Tibial nerve (tissue), 4 donors: ENCODE results near the gene ADAP1. TPM values are rescaled to one million over a fixed set of nuclear protein-coding genes. Genes with fewer than 3 reads are reported as not detected.

Source experiments
- DNase-seq, 2 donors: peaks; one replicate each; pipeline ENCODE4 v3.0.0-alpha.2; 2019; ENCODE audit warnings: low spot score in 2 of 2
- H3K27ac ChIP-seq, 4 donors: fragments of 200-600 bp; sonication (generic) in 3 of 4; one replicate each; pipeline ENCODE4 v1.5.1; 2017 to 2019; ENCODE audit warnings: mild to moderate bottlenecking in 1 of 4
- H3K27me3 ChIP-seq, 2 donors: fragments of 200-600 bp; sonication (generic) in 1 of 2; one replicate each; pipeline versions ENCODE4 v1.5.1 to v1.6.0; 2017 to 2019
- H3K36me3 ChIP-seq, 3 donors: fragments of 200-600 bp; sonication (generic); one replicate each; pipeline ENCODE4 v1.5.1; 2018 to 2019
- H3K4me1 ChIP-seq, 4 donors: fragments of 200-600 bp; sonication (generic) in 3 of 4; one replicate each; pipeline ENCODE4 v1.5.1; 2017 to 2019
- H3K4me3 ChIP-seq, 4 donors: fragments of 200-600 bp; sonication (generic) in 3 of 4; one replicate each; pipeline ENCODE4 v1.5.1; 2017 to 2019; ENCODE audit warnings: mild to moderate bottlenecking in 1 of 4, moderate library complexity in 1 of 4
- H3K9me3 ChIP-seq, 4 donors: fragments of 200-600 bp; sonication (generic) in 3 of 4; one replicate each; pipeline ENCODE4 v1.5.1; 2017 to 2019
- EP300 ChIP-seq, 2 donors: sonication (generic); formaldehyde crosslinking; IDR thresholded peaks; one replicate each; pipeline ENCODE4 v1.6.1; 2017; ENCODE audit warnings: antibody characterized with exemption in 2 of 2, mild to moderate bottlenecking in 1 of 2
- POLR2A ChIP-seq, 2 donors: fragments of 450-650 bp; IDR thresholded peaks; one replicate each; pipeline ENCODE4 v1.6.1; 2017; ENCODE audit warnings: antibody characterized with exemption in 2 of 2, mild to moderate bottlenecking in 2 of 2, moderate library complexity in 2 of 2
- WGBS, 2 donors: methylation state at CpG; one replicate each; pipeline ENCODE4 v1.1.5; 2018; 5-methylcytosine and 5-hydroxymethylcytosine counted together
- total RNA-seq, 4 donors: library from RNA; depleted of rRNA; stranded (reverse); fragments of >200 nt; gene quantifications; one replicate each; pipeline ENCODE4 v1.1.0, GENCODE V29; 2016
- TF ChIP-seq, protein P1 (sequence below), 5 experiments: fragments of 200-600 bp in 3 of 5; fragments of 450-650 bp in 2 of 5; sonication (generic) in 3 of 5; IDR thresholded peaks; one replicate each; pipeline ENCODE4 v1.5.1; 2016 to 2019; ENCODE audit warnings: antibody characterized with exemption in 5 of 5, mild to moderate bottlenecking in 3 of 5, moderate library complexity in 2 of 5

ADAP1 gene
- total RNA-seq, 4 donors from 2014 or later: 29.3 to 53.0 (median 39.6) TPM

GRCh38 chr7:937856-938484 lies 16.5 kb downstream of the ADAP1 start:
- TF ChIP-seq POLR2A (IDR thresholded peaks at IDR 0.05) (no peak), EP300 (IDR thresholded peaks at IDR 0.05) (no peak)
- TF ChIP-seq, protein P1, sequence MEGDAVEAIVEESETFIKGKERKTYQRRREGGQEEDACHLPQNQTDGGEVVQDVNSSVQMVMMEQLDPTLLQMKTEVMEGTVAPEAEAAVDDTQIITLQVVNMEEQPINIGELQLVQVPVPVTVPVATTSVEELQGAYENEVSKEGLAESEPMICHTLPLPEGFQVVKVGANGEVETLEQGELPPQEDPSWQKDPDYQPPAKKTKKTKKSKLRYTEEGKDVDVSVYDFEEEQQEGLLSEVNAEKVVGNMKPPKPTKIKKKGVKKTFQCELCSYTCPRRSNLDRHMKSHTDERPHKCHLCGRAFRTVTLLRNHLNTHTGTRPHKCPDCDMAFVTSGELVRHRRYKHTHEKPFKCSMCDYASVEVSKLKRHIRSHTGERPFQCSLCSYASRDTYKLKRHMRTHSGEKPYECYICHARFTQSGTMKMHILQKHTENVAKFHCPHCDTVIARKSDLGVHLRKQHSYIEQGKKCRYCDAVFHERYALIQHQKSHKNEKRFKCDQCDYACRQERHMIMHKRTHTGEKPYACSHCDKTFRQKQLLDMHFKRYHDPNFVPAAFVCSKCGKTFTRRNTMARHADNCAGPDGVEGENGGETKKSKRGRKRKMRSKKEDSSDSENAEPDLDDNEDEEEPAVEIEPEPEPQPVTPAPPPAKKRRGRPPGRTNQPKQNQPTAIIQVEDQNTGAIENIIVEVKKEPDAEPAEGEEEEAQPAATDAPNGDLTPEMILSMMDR (IDR thresholded peaks at IDR 0.05): no peak
- H3K4me3 ChIP-seq: no peak overlapping the region
- no peaks in the 10 kb centered on the region for H3K27me3 ChIP-seq
- H3K9me3 ChIP-seq: peaks cover 0 to 8% (median 0%) of the 10 kb centered on the region in 4 donors
- H3K36me3 ChIP-seq: peaks cover 0 to 22% (median 0%) of the 10 kb centered on the region in 3 donors
- no peaks in the 10 kb centered on the region for H3K4me1 ChIP-seq
- no peak overlapping the region for H3K27ac ChIP-seq
- no peak for DNase-seq
- WGBS, 2 donors: 84 to 88% methylated on average over 16 of the region's 16 CpGs

GRCh38 chr7:936386-937054 lies 18.0 kb downstream of the ADAP1 start:
- H3K4me3 ChIP-seq: no peak overlapping the region
- 72 to 73% methylated on average over 17 to 20 of the region's 22 CpGs for WGBS, 2 donors
- peak overlapping the region in 1 of 4 donors; percentile 4 for H3K27ac ChIP-seq
- H3K4me1 ChIP-seq: peaks cover 0 to 4% (median 0%) of the 10 kb centered on the region in 4 donors
- peaks cover 0 to 22% (median 0%) of the 10 kb centered on the region in 3 donors for H3K36me3 ChIP-seq
- no peaks in the 10 kb centered on the region for H3K27me3 ChIP-seq
- TF ChIP-seq, protein P1 (IDR thresholded peaks at IDR 0.05): no peak
- TF ChIP-seq POLR2A (IDR thresholded peaks at IDR 0.05) (no peak), EP300 (IDR thresholded peaks at IDR 0.05) (no peak)
- DNase-seq: no peak
- H3K9me3 ChIP-seq: peaks cover 0 to 8% (median 0%) of the 10 kb centered on the region in 4 donors

- WGBS, 2 donors: 90 to 96% methylated on average over 28 of the region's 28 CpGs
Measured at GRCh38 chr7:935874-936385, 18.6 kb downstream of the ADAP1 start.

GRCh38 chr7:935164-935873 lies 19.2 kb downstream of the ADAP1 start:
- TF ChIP-seq, protein P1 (IDR thresholded peaks at IDR 0.05): no peak
- TF ChIP-seq POLR2A (IDR thresholded peaks at IDR 0.05) (no peak), EP300 (IDR thresholded peaks at IDR 0.05) (no peak)
- no peak overlapping the region for H3K4me3 ChIP-seq
- no peak for DNase-seq
- WGBS, 2 donors: 85 to 87% methylated on average over 15 to 38 of the region's 46 CpGs
- no peaks in the 10 kb centered on the region for H3K27me3 ChIP-seq
- peaks cover 0 to 1% (median 0%) of the 10 kb centered on the region in 4 donors for H3K9me3 ChIP-seq
- no peak overlapping the region for H3K27ac ChIP-seq
- peaks cover 0 to 22% (median 0%) of the 10 kb centered on the region in 3 donors for H3K36me3 ChIP-seq
- H3K4me1 ChIP-seq: peaks cover 0 to 14% (median 0%) of the 10 kb centered on the region in 4 donors

More at GRCh38 chr7:935874-936385, 18.6 kb downstream of the ADAP1 start:
- Histone ChIP-seq H3K27me3 (no peaks in the 10 kb centered on the region), H3K4me1 (peaks cover 0 to 10% (median 0%) of the 10 kb centered on the region in 4 donors), H3K9me3 (peaks cover 0 to 7% (median 0%) of the 10 kb centered on the region in 4 donors), H3K36me3 (peaks cover 0 to 22% (median 0%) of the 10 kb centered on the region in 3 donors), H3K4me3 (no peak overlapping the region), H3K27ac (no peak overlapping the region)
- TF ChIP-seq EP300 (IDR thresholded peaks at IDR 0.05) (no peak), POLR2A (IDR thresholded peaks at IDR 0.05) (no peak)
- TF ChIP-seq, protein P1 (IDR thresholded peaks at IDR 0.05): no peak
- no peak for DNase-seq
